Fibroblast of skin of left quadriceps (primary cell): Measurements from ENCODE around the gene EXOC3L4.

Experiments
- DNase-seq, 2 experiments: peaks; one replicate each; pipeline ENCODE4 v3.0.0-alpha.2; 2013; ENCODE audit warnings: low read depth in 2 of 2

The EXOC3L4 gene

DNA sequence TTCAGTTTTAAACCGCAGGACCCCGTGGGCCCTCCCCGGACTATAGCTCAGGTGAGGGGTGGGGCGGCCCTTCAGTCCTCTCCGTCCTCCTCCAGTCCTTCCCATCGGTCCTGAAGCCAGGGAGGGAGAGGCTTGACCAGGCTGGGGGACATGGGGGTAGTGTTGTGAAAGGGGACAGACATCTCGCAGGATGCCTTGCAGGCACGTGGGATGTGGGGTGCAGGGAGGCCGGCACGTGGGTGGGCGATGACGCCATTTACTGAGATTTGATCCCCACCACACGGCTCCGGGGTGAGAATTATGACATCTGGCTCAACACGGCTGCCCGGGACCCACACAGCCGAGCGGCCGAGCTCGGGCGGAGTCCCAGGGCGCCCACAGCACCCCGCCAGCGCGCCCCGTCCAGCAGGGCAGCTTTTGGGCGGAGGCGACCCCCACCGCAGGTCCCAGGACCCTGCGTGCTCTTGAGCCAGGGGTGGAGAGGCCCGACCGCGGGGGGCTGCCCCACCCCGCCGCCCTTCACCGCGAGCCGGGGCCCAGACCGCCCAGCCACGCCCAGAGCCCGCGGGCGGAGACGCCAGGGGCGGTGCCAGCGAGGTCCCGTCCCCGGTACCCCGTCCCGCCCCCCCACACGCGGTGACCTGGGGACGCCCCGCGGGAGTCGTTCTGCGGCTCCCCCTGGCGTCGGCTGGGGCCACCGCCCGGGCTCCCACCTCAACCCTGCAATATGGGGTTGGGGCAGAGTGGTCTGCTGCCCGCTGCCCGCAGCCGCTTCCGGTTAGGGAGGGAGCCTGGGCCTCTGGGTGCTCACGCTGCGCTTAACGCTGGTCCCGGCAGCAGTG, 3.3 kb upstream of the EXOC3L4 start:
- no peak for DNase-seq

- DNase-seq = no peak
These were observed 2.7 kb upstream of the EXOC3L4 start for GRCh38 chr14:103091883-103092222.

GRCh38 chr14:103093856-103094405, 594 bp upstream of the EXOC3L4 start:
- DNase-seq = no peak

DNA sequence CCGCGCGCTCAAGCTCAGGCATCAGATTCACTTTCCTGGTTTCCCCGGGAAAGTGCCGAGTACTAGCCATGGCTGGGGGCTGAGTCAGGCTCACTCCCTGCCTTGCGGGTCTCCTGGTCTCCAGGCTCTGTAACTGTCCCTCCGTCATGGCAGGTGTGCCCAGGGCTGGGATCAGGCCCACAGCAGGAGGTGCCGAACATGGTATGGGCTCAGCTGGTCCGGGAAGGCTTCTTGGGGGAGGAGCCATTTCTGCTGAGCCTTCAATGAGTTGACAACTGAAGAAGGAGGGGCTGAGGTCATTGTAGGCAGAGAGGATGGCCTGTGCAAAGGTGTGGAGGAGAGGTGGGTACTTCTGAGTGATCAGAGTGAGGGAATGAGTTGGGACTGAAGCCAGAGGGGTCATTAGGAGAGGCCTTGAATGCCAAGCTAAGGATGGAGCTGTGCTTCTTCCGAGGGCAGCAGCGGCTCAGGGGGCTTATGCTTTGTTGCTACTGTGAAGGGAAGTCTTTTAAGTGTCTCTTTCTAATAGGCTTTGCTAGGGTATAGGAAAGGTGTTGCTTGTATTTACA, 769 bp downstream of the EXOC3L4 start:
- no peak for DNase-seq

- no peak for DNase-seq
These were observed 1.9 kb downstream of the EXOC3L4 start for GRCh38 chr14:103096387-103096786.

DNA sequence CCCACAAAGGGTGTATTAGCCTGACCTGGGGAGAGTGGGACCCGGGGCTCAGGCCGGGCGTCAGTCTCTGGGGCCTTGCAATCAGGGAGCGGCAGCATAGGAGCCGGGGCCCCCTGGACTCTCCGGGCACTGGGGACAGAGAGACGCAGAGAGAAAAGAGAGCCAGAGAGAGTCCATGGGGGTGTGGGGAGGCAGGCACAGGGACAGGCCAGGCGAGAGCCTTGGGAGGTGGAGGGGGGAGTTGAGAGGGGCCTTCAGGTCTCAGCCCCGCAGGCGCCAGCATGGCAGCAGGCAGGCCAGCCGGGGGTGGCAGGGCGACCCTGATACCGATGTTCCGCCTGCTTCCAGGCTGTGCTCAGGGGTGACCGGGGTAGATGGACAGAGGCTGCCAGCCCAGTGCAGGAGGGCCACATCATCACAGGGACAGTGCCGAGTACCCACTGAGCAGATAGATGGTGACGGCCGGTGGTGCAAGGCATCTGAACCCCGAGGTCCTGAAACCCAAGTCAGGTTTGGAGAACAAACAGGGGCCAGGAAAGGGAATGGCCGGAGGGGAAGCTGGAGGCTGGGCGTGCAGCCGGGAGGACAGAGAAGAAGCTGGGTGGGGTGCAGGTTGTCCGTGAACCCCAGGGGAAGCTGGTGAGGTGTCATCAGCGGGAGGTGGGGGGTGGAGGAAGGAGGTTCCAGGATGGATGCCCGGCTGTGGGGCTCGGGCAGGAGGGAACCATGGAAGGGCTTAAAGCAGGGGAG, 2.9 kb downstream of the EXOC3L4 start:
- DNase-seq = no peak

- DNase-seq = no peak
These were observed 3.8 kb downstream of the EXOC3L4 start for GRCh38 chr14:103097994-103098957.

GRCh38 chr14:103099081-103099732, 4.7 kb downstream of the EXOC3L4 start:
- DNase-seq = no peak

DNA sequence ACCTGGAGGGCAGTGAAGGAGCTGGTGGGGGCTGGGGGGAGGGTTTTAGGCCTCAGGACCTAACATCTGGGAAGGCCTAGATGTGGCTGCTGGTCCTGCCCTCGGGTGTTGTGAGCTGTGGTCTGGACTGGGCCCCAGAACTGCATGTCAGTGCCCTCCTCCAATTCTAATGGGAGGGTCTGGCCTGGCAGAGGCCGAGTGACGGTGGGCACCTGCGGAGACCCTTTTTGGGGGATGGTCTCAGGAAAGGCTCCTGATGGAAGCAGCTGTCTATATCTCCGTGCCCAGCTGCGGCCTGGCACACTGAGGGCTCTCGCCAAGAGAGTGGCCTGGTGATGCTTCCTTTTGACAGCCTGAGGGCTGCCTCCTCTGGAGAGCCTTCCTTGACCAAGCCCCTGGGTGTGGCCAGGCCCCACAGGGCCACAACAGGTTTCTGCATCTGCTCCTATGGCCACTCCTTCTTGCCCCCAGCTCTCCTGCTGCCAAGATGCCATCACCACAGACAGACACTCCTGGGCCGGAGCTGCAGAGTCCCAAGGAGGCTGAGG, 5.3 kb downstream of the EXOC3L4 start:
- DNase-seq = no peak

GRCh38 chr14:103100281-103101121, 6.0 kb downstream of the EXOC3L4 start:
- no peak for DNase-seq

- no peak for DNase-seq
These were observed 6.9 kb downstream of the EXOC3L4 start for GRCh38 chr14:103101257-103101962.

GRCh38 chr14:103101963-103102688, 7.6 kb downstream of the EXOC3L4 start:
- no peak for DNase-seq

DNA sequence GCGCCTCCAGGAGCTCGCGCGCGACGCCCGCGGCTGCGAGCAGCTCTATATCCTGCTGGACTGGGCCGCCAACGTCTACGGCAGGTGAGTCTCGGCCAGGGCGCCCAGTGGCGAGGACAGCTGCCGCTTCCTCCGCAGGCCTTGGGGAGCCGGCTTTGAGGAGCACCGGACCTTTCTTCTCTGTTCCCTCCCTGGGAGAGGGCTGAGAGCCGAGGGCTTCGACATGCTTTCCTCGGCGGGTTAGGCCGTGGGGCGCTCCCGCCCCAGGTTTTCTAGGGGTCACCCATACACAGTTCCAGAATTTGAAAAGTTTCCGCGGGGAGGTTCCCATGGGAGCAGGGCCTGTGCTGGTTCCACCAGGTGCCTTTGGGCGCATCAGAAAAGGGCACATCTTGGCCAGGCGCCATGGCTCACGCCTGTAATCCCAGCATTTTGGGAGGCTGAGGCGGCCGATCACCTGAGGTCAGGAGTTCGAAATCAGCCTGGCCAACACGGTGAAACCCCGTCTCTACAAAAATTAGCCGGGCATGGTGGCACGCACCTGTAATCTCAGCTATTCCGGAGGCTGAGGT, 8.2 kb downstream of the EXOC3L4 start:
- DNase-seq = no peak

DNA sequence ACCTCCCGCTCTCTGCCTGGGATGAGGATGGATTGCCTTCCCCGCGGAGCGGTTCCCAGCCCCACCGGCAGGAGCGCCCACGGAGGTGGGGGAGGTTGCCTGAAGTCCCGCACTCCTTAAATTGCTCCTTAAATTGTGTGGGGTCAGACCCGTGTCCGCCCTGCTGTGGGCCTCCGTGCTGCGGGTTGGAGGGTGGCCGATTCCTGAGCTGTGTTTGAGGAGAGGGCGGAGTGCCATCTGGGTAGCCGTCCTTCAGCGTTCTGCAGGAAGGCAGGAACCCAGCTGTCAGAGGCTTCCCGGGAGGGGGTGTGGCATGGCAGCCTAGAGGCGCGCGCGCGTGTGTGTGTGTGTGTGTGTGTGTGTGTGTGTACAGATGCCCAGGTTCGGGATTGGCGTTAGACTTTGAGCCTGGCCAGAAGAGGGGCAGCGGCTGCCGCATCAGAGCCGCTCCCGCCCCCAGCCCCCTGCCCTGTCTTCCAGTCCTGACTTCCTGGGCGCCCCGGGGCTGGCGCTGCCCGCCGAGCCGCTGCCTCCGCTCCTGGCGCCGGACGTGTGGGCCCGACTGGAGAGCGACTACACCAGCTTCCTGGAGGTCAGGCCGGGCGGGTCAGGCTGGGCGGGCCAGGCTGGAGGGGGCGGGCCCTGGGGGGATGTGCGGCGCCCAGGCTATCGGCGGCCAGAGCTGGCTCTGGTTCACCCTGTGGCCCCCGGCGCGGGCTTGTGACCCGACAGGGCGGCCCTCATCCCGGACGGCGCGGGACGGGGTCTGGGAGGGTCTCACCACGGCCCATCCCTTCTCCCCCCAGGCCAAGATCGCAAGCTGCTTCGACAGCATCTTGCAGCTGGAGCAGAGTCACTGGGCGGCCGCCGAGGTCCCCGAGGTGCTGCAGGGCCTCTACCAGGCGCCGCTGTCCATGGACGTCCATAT, 9.2 kb downstream of the EXOC3L4 start:
- DNase-seq = no peak

GRCh38 chr14:103104389-103104653, 9.8 kb downstream of the EXOC3L4 start:
- no peak for DNase-seq

GRCh38 chr14:103104654-103105452, 10.3 kb downstream of the EXOC3L4 start:
- peak in 1 of 2 experiments; percentile 15 for DNase-seq
